NCI-H446 treated with DMSO at 0.1 percent for 48 hours (cell line): ENCODE data around the gene SLC16A10.
"Not testable (repeated sequence)": the region's sequence is repeated elsewhere in the genome, so short reads cannot be mapped to it uniquely, and the experiment has no call there.

Experiments
- DNase-seq: peaks from one replicate; lab custom pipeline; 2025; lab: John Stamatoyannopoulos, UW

Gene SLC16A10

DNA sequence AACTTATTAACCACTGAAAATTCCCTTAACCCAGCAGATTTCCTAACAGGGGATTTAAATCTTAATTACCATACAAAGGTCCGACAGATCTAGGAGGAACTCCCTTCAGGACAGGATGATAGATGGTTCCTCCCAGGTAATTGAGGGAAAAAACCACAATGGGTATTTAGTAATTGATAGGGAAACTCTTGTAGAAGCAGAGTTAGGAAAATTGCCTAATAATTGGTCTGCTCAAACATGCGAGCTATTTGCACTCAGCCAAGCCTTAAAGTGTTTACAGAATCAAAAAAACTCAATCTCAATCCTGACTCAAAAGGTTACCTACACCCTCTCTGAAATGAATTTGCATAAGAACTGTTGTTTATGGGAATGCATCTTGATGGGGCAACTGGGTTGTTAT, 45.4 kb downstream of the SLC16A10 start:
- not testable (repeated sequence) for DNase-seq

DNA sequence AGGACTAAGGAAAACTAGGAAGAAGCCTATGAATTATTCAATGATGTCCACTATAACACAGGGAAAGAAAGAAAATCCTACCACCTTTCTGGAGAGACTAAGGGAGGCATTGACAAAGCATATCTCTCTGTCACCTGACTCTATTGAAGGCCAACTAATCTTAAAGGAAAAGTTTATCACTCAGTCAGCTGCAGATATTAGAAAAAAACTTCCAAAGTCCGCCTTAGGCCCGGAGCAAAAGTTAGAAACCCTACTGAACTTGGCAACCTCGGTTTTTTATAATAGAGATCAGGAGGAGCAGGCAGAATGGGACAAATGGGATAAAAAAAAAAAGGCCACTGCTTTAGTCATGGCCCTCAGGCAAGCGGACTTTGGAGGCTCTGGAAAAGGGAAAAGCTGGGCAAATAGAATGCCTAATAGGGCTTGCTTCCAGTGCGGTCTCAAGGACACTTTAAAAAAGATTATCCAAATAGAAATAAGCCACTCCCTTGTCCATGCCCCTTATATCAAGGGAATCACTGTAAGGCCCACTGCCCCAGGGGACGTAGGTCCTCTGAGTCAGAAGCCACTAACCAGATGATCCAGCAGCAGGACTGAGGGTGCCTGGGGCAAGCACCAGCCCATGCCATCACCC, 47.0 kb downstream of the SLC16A10 start:
- not testable (repeated sequence) for DNase-seq

DNA sequence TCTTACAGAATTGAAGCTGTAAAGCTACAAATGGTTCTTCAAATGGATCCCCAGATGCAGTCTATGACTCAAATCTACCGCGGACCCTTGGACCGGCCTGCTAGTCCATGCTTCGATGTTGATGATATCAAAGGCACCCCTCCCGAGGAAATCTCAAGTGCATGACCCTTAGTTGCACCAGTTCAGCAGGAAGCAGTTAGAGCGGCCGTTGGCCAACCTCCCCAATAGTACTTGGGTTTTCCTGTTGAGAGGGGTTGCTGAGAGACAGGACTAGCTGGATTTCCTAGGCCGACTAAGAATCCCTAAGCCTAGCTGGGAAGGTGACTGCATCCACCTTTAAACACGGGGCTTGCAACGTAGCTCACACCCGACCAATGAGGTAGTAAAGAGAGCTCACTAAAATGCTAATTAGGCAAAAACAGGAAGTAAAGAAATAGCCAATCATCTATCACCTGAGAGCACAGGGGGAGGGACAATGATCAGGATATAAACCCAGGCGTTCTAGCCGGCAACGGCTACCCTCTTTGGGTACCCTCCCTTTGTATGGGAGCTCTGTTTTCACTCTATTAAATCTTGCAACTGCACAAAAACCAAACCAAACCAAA, 50.3 kb downstream of the SLC16A10 start:
- DNase-seq = not testable (repeated sequence)

GRCh38 chr6:111147440-111147839, 60.1 kb downstream of the SLC16A10 start:
- DNase-seq = no peak

GRCh38 chr6:111148110-111148509, 60.8 kb downstream of the SLC16A10 start:
- DNase-seq = no peak

DNA sequence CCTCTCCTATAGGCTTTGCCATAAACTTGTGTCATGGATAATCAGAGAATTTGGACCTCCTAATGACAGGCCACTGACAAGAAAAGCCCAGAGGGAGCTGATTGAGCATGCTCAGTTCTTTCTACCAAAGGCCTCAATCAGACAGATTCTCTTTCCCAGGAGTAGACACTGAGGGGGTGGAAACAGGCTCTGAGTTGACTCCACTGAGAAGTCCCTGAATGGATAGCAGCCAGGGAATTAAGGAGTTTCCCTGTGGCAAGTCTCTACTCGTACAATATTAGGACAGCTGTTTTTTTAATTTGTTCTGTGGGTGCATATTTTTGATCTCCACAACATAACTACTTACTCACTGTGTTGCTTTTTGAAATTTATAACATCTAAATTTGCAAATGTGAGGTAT, 63.3 kb downstream of the SLC16A10 start:
- DNase-seq = peak; percentile 39

DNA sequence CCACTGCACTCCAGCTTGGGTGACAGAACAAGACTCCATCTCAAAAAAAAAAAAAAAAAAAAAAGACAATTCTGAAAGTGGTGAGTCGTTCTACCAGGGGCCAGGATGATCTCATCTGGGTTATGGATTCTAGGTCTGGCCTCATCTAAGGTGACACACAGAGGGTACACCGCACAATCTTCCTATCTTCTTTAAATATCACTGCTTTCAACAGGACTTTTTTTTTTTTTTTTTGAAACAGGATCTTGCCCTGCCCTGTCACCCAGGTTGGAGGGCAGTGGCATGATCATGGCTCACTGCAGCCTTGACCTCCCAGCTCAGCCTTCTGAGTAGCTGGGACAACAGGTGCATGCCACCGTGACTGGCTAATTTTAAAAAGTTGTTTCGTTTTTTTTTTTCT, 67.7 kb downstream of the SLC16A10 start:
- no peak for DNase-seq

DNA sequence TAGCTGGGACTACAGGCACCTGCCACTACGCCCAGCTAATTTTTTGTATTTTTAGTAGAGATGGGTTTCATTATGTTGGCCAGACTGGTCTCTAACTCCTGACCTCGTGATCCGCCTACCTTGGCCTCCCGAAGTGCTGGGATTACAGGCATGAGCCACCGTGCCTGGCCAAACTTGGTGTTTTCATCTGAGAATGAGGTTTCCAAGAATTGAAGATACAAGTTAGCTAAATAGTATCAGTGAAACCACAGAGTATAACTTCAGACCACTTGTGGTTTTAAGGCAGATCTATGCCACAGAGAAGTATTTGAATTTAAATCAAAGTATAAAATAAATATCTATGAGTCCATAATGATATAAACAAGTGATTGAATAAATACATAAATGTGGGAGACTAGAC, 70.1 kb downstream of the SLC16A10 start:
- DNase-seq = no peak

DNA sequence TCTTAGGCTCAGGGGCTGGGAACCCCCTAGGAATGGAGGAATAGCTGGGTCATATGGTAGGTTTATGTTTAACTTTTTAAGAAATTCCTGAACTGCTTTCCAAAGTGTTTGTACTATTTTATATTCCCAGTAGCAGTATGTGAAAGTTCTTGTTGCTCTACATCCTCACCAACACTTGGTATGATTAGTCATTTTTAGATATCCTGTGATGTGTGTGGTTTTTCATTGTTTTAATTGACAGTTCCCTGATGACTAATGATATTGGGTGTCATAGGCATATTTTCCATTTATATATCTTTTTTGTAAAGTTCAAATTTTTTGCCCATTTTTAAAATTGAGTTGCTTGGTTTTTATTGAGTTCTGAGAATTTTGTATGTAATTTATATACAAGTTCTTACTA, 72.3 kb downstream of the SLC16A10 start:
- no peak for DNase-seq

DNA sequence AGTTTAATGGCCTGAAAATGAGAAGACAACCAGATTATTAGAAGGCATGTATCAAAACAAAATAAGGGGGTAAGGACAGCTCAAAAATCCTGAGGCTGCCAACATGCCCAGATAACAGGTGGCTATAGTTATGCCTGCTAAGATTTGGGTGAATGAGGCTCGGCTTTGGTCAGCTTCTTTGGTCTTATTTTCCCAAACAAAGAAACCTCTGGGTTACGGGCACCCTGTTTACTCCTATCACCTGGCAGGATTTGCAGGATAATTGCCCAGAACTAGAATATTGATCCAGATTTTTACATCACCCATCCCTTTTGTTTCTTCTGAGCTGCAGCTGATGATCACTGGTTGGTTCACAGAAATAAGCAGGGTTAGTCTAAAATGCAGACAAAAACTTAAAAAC, 74.3 kb downstream of the SLC16A10 start:
- DNase-seq = no peak

DNA sequence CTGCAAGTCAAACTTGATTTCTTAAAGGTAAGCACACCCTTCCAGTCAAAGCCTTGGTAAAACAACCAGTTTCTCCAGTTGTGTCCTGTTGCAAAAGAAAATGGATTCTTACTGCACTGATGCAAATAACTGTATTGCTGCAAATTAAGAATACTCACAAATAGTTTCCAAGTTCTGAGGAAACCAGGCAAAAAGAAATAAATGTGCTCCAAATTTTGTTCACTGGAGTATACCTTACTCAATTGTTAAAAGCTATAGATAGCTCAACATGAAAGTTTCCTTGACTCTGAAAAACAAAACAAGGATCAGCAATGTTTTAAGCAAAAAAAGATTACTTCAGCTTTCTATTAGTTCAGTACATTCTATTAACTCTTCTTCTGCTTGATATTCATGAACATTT, 75.2 kb downstream of the SLC16A10 start:
- no peak for DNase-seq

DNA sequence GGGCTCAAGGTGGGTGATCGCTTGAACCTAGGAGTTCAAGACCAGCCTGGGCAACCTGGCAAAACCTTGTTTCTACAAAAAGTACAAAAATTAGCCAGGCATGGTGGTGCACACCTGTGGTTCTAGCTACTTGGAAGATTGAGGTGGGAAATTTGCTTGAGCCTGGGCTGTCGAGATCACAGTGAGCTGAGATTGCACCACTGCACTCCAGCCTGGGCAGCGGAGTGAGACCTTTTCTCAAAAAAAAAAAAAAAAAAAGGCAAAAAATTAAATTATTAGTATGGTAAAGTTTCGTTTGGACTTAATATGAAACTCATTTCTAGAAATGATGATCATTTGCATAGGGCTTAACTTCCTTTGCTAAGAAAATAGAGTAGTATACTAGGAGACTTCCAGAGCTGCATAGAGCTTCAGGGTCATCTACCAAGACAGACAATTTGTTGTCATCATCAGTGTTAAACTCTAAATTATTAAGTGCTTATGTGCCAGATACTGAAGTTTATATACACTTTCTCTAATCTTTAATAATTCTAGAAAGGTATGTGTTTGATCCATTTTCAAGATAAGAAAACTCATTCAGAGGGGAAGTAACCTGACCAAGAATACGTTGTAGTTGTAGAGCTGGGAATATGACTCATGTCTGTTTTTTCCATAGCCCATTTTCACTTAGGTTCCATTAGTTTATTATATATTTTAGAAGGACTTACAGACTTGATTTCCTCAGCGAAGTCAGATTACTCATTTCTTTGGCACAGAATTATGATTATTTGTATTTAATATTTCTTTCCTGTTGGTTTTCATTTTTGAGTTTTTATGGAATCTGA, 84.5 kb downstream of the SLC16A10 start:
- no peak for DNase-seq

- DNase-seq = no peak
Measured at GRCh38 chr6:111172563-111172962, 85.3 kb downstream of the SLC16A10 start.

GRCh38 chr6:111173341-111173740, 86.0 kb downstream of the SLC16A10 start:
- DNase-seq = no peak

DNA sequence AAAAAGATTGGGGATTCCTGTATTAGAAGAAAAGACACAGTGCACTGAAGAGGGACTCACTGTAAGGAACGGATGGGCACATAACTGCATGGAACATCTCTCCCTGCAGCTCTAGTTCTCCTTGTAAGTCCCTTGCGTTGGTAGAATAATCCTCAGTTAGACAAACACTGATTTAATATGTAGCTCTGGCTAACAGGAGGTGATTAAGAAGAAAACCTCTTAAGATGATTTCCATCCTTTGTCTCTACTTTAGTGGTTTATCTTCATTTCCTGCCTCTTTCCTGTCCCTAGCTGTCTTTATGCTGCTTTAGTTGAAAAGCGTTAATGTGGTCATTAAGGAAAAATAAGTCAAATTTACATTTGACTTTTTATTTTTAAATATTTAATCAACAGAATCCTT, 86.6 kb downstream of the SLC16A10 start:
- no peak for DNase-seq

DNA sequence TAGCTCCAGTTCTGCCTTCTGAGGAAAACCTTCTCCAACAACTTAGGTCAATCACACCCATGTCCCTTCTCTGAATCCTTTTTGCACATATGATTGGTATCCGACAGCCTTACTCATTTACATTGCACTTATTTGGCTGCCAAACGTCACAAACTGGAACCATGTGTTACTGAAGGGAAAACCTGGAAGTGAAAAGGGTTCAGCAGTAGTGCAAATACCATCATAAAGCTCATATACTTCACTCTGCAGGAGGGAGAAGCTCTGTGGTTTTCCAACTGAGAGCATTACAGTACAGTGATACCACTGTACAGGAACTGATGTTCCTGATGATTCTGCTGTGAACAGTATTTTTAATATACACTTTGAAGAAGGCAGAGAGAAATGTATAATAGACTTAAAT, 87.8 kb downstream of the SLC16A10 start:
- DNase-seq = peak; percentile 1

GRCh38 chr6:111176038-111176759, 88.9 kb downstream of the SLC16A10 start:
- no peak for DNase-seq

GRCh38 chr6:111176760-111177099, 89.4 kb downstream of the SLC16A10 start:
- DNase-seq = no peak

DNA sequence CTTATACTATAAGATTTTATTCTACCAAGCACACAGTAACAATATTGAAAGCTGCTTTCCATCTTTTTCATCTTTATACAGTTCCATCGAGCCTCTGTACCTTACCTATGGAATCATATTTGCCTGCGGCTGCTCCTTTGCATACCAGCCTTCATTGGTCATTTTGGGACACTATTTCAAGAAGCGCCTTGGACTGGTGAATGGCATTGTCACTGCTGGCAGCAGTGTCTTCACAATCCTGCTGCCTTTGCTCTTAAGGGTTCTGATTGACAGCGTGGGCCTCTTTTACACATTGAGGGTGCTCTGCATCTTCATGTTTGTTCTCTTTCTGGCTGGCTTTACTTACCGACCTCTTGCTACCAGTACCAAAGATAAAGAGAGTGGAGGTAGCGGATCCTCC, 89.8 kb downstream of the SLC16A10 start:
- no peak for DNase-seq

GRCh38 chr6:111183702-111184517, 96.6 kb downstream of the SLC16A10 start:
- no peak for DNase-seq

DNA sequence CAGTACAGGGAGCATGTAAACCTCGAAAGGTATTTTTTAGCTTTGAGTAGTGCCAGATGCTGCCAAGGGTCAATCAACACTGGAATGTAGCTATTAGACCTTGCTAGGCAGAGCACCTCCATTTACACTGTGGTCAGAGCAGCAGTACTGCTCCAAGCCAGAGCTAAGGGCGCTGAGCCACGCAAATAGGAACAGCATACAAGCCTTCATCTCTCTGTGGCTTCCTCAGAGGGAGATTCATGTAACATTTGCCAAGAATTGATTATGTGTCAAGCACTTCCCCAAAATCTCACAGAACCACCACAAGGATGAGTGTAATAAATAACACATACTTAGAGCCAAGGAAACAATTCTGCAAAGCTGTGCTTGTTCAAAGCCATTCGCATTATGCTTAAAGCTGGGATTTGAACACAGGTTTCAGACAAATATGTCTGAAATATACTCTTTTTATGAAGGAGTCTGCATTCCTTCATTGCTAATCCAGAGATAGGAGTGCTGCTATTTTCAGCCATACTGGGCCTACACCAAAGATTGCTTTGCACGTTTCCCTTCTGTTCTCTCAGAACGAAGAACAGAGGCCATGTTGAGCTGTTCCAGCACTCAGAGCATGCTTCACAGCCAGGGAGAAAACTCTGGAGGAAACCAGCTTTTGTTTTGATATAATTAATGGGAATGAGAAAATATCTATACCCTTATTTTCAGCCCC, 97.7 kb downstream of the SLC16A10 start:
- DNase-seq = no peak
